ENCODE measurements around the gene TMEM141.

- no peak for TF ChIP-seq CTCF (conservative IDR thresholded peaks at IDR 0.05; ENCODE audit: low read length)
- no peak for TF ChIP-seq EZH2phosphoT487 (IDR thresholded peaks at IDR 0.05; ENCODE audit: borderline replicate concordance)
Observed at GRCh38 chr9:136829981-136830885, 39.1 kb downstream of the TMEM141 start.
